Gastroesophageal sphincter (tissue), 3 donors: ENCODE data around the gene KCTD14.

Source experiments
- CTCF ChIP-seq, 4 experiments: fragments of 200-600 bp in 2 of 4; fragments of 450-650 bp in 2 of 4; sonication (generic) in 1 of 4; IDR thresholded peaks; one replicate each; pipeline ENCODE4 v1.5.1; 2017 to 2019; ENCODE audit warnings: antibody characterized with exemption in 4 of 4, mild to moderate bottlenecking in 2 of 4, moderate library complexity in 2 of 4
- EP300 ChIP-seq: sonication (generic); formaldehyde crosslinking; IDR thresholded peaks from one replicate; pipeline ENCODE4 v1.6.1; 2017; ENCODE audit warnings: antibody characterized with exemption, mild to moderate bottlenecking
- POLR2A ChIP-seq, 2 donors: fragments of 450-650 bp; IDR thresholded peaks; one replicate each; pipeline ENCODE4 v1.6.1; 2017; ENCODE audit warnings: antibody characterized with exemption in 2 of 2, mild to moderate bottlenecking in 2 of 2, moderate library complexity in 1 of 2
- POLR2AphosphoS5 ChIP-seq: sonication (generic); formaldehyde crosslinking; IDR thresholded peaks from one replicate; pipeline ENCODE4 v1.6.1; 2017; ENCODE audit warnings: antibody characterized with exemption

- TF ChIP-seq CTCF (IDR thresholded peaks at IDR 0.05) (no peak), EP300 (no peak), POLR2A (IDR thresholded peaks at IDR 0.05) (no peak), POLR2AphosphoS5 (no peak)
Observed at GRCh38 chr11:78023426-78023825, 350 bp upstream of the KCTD14 start.
